Endothelial cell of umbilical vein (primary cell): ENCODE data around the gene TRIM50.

ENCODE experiments used
- POLR2A ChIP-seq: IDR thresholded peaks from 2 replicates; pipeline ENCODE4 v1.6.1; 2012; ENCODE audit warnings: low read depth, mild to moderate bottlenecking, control low read depth, low read length
- POLR2AphosphoS5 ChIP-seq: IDR thresholded peaks from 2 replicates; pipeline ENCODE4 v1.6.1; 2012; ENCODE audit warnings: low read depth, mild to moderate bottlenecking, control low read depth, low read length, moderate library complexity; ENCODE audit not compliant: insufficient read depth
- TF ChIP-seq, protein P1 (sequence below): IDR thresholded peaks from 2 replicates; pipeline ENCODE4 v1.6.1; 2011; ENCODE audit not compliant: insufficient read depth, insufficient read length
- TF ChIP-seq, protein P2 (sequence below), 2 donors: IDR thresholded peaks; 1 replicate in 1 of 2; 2 replicates in 1 of 2; pipeline ENCODE4 v1.5.1; 2011; ENCODE audit warnings: low read length in 2 of 2, mild to moderate bottlenecking in 2 of 2, moderate library complexity in 2 of 2, control low read depth in 1 of 2, inconsistent platforms in 1 of 2, low read depth in 1 of 2; ENCODE audit not compliant: insufficient read depth in 1 of 2; ENCODE audit errors: extremely low read depth in 1 of 2

DNA sequence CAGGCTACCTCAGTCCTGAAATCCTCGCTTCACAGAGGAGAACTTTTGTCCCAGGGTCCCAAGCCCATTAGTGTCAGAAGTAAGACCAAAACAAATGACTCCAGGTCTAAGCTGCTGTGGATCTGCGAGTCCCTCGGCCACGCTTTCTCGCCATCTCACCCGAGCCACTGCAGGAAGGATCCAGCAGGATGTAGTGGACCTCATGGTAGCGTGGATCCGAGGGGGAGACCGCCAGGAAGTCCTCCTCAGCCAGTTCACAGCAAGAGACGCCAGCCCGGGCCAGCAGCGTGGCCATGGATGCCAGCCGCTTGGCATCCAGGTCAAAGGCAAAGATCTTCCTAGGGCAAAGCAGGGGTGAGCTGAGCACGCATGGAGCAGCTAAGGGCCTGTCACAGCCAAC is 23.8 kb downstream of the TRIM50 start:
- TF ChIP-seq, protein P1, sequence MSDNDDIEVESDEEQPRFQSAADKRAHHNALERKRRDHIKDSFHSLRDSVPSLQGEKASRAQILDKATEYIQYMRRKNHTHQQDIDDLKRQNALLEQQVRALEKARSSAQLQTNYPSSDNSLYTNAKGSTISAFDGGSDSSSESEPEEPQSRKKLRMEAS: no peak
- no peak for TF ChIP-seq POLR2AphosphoS5
- TF ChIP-seq, protein P2, sequence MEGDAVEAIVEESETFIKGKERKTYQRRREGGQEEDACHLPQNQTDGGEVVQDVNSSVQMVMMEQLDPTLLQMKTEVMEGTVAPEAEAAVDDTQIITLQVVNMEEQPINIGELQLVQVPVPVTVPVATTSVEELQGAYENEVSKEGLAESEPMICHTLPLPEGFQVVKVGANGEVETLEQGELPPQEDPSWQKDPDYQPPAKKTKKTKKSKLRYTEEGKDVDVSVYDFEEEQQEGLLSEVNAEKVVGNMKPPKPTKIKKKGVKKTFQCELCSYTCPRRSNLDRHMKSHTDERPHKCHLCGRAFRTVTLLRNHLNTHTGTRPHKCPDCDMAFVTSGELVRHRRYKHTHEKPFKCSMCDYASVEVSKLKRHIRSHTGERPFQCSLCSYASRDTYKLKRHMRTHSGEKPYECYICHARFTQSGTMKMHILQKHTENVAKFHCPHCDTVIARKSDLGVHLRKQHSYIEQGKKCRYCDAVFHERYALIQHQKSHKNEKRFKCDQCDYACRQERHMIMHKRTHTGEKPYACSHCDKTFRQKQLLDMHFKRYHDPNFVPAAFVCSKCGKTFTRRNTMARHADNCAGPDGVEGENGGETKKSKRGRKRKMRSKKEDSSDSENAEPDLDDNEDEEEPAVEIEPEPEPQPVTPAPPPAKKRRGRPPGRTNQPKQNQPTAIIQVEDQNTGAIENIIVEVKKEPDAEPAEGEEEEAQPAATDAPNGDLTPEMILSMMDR (IDR thresholded peaks at IDR 0.05; ENCODE audit: extremely low read depth in 1 of 2, insufficient read depth in 1 of 2, low read depth in 1 of 2, low read length in 2 of 2): no peak
- no peak for TF ChIP-seq POLR2A
